Amniotic stem cell (primary cell): ENCODE data around the gene PIK3CD.
"Not testable (repeated sequence)": the region's sequence is repeated elsewhere in the genome, so short reads cannot be mapped to it uniquely, and the experiment has no call there.

Experiments
- DNase-seq: peaks from one replicate; lab custom pipeline; 2025; lab: John Stamatoyannopoulos, UW

Gene PIK3CD

GRCh38 chr1:9689971-9690381 lies 38.4 kb downstream of the PIK3CD start:
- DNase-seq = no peak

- DNase-seq = no peak
Measured at GRCh38 chr1:9690440-9691107, 39.0 kb downstream of the PIK3CD start.

- no peak for DNase-seq
Measured at GRCh38 chr1:9691108-9691445, 39.5 kb downstream of the PIK3CD start.

GRCh38 chr1:9691691-9692090 lies 40.2 kb downstream of the PIK3CD start:
- no peak for DNase-seq

- no peak for DNase-seq
Measured at GRCh38 chr1:9696793-9697192, 45.3 kb downstream of the PIK3CD start.

- DNase-seq = no peak
Measured at GRCh38 chr1:9699361-9699760, 47.8 kb downstream of the PIK3CD start.

- peak; percentile 66 for DNase-seq
Measured at GRCh38 chr1:9700340-9700739, 48.8 kb downstream of the PIK3CD start.

GRCh38 chr1:9701665-9702064 lies 50.1 kb downstream of the PIK3CD start:
- no peak for DNase-seq

- DNase-seq = no peak
Measured at GRCh38 chr1:9703165-9703509, 51.6 kb downstream of the PIK3CD start.

GRCh38 chr1:9703681-9704080 lies 52.1 kb downstream of the PIK3CD start:
- no peak for DNase-seq

GRCh38 chr1:9705337-9706093 lies 54.0 kb downstream of the PIK3CD start:
- no peak for DNase-seq

GRCh38 chr1:9706178-9706577 lies 54.6 kb downstream of the PIK3CD start:
- DNase-seq = no peak

GRCh38 chr1:9710037-9710436 lies 58.5 kb downstream of the PIK3CD start:
- DNase-seq = no peak

GRCh38 chr1:9711466-9712020 lies 60.0 kb downstream of the PIK3CD start:
- DNase-seq = no peak

GRCh38 chr1:9712767-9713166 lies 61.2 kb downstream of the PIK3CD start:
- DNase-seq = not testable (repeated sequence)

- DNase-seq = no peak
Measured at GRCh38 chr1:9714257-9714718, 62.8 kb downstream of the PIK3CD start.

- DNase-seq = no peak
Measured at GRCh38 chr1:9715536-9716226, 64.2 kb downstream of the PIK3CD start.

- DNase-seq = no peak
Measured at GRCh38 chr1:9716404-9717192, 65.1 kb downstream of the PIK3CD start.

GRCh38 chr1:9717193-9718005 lies 65.9 kb downstream of the PIK3CD start:
- no peak for DNase-seq

GRCh38 chr1:9718006-9718680 lies 66.6 kb downstream of the PIK3CD start:
- DNase-seq = no peak
